Left ventricle myocardium inferior (tissue), 1 donor: ENCODE results near the gene HNRNPH3. TPM values are rescaled to one million over a fixed set of nuclear protein-coding genes. Genes with fewer than 3 reads are reported as not detected.
"Not testable (repeated sequence)": the region's sequence is repeated elsewhere in the genome, so short reads cannot be mapped to it uniquely, and the experiment has no call there.

Source experiments
- DNase-seq: peaks from one replicate; pipeline ENCODE4 v3.0.0-alpha.2; 2020
- H3K27ac ChIP-seq: fragments of 200-600 bp; replicated peaks from 2 replicates; pipeline ENCODE4 v1.8.0; 2021
- H3K27me3 ChIP-seq: fragments of 200-600 bp; 2 replicates; pipeline ENCODE4 v1.8.0; 2021; ENCODE audit warnings: low read depth
- H3K36me3 ChIP-seq: fragments of 200-600 bp; 2 replicates; pipeline ENCODE4 v1.8.0; 2021
- H3K4me1 ChIP-seq: fragments of 200-600 bp; 2 replicates; pipeline ENCODE4 v1.8.0; 2021
- H3K4me3 ChIP-seq: fragments of 200-600 bp; 2 replicates; pipeline ENCODE4 v1.8.0; 2021; ENCODE audit warnings: mild to moderate bottlenecking, moderate library complexity
- H3K9me3 ChIP-seq: fragments of 200-600 bp; replicated peaks from 2 replicates; pipeline ENCODE4 v1.8.0; 2021
- intact Hi-C: fragments of 100-400 bp; cut with micrococcal nuclease; formaldehyde crosslinking; loops from one replicate; pipeline ENCODE4 v1.11.0; 2022
- total RNA-seq: library from RNA; stranded (reverse); fragmentation: NEBNext Ultra II Directional; extraction: Animal tissue kit (Norgen Biotek cat#: 25700); gene quantifications from one replicate; pipeline ENCODE4 v1.2.1, GENCODE V29; 2021
- TF ChIP-seq, protein P1 (sequence below): fragments of 200-600 bp; IDR thresholded peaks from 2 replicates; pipeline ENCODE4 v1.8.0; 2021; ENCODE audit warnings: antibody characterized with exemption, mild to moderate bottlenecking, borderline replicate concordance
- donor health status: DM: no; HTN: yes; CAD: no; lungs with severe emphysema.

The HNRNPH3 gene
- total RNA-seq, 1 donor from 2014 or later, result 138 TPM

DNA sequence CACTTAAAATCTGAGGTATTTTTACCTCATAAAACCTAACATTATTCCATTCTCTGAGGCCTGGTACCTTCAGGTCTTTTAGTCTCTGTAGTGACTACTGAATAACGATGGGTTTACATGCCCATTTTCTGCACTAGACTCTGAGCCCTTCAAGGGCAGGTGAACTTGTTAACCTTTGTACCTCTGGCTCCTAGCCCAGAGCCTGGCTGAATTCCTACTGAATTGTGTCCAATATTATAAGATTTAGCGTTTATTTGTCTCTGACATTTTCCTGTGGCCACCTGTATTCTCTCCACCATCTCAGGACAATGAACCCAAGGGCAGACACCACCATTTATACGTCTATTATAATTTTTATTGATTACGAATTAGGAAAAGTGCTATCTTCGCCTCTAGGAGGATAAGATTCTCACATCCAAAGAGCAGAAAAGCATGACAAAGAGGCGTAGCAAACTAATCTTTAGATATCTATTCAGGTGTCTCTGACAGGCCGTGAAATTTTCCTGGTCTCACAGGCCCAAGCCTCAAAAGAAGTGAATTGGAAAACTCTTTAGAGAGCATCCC, 27.9 kb upstream of the HNRNPH3 start:
- no peak overlapping the region for H3K4me3 ChIP-seq
- H3K9me3 ChIP-seq, result no peaks in the 10 kb centered on the region
- TF ChIP-seq, protein P1, sequence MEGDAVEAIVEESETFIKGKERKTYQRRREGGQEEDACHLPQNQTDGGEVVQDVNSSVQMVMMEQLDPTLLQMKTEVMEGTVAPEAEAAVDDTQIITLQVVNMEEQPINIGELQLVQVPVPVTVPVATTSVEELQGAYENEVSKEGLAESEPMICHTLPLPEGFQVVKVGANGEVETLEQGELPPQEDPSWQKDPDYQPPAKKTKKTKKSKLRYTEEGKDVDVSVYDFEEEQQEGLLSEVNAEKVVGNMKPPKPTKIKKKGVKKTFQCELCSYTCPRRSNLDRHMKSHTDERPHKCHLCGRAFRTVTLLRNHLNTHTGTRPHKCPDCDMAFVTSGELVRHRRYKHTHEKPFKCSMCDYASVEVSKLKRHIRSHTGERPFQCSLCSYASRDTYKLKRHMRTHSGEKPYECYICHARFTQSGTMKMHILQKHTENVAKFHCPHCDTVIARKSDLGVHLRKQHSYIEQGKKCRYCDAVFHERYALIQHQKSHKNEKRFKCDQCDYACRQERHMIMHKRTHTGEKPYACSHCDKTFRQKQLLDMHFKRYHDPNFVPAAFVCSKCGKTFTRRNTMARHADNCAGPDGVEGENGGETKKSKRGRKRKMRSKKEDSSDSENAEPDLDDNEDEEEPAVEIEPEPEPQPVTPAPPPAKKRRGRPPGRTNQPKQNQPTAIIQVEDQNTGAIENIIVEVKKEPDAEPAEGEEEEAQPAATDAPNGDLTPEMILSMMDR, result no peak
- no peak for DNase-seq
- no peak overlapping the region for H3K27ac ChIP-seq
- H3K36me3 ChIP-seq, result no peaks in the 10 kb centered on the region
- intact Hi-C loops, result loop anchor here (10.0 kb wide), 1 partner anchor 89 kb away; no protein-coding TSS in a partner anchor
- peaks cover 6% of the 10 kb centered on the region for H3K4me1 ChIP-seq
- H3K27me3 ChIP-seq, result no peaks in the 10 kb centered on the region

DNA sequence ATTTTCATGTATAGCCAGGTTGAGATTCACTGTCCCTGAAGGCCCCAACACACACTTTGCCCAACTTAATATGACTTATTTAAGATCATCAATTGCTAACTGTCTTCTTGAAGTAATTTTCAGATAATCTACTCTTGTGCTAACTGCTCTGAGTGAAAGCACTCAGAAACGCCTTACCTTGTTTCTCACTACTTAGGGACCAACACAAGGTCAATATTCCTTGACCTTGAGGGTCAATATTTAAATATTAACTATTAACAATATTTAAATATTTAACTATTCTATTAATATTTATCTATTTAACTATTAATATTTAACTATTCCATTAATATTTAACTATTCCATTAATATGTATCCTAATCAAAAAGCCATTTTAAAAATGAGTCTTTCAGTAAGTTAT, 26.0 kb upstream of the HNRNPH3 start:
- no peak overlapping the region for H3K4me3 ChIP-seq
- intact Hi-C loops, result loop anchor here (10.0 kb wide), 1 partner anchor 91 kb away; no protein-coding TSS in a partner anchor
- H3K9me3 ChIP-seq, result no peaks in the 10 kb centered on the region
- no peaks in the 10 kb centered on the region for H3K27me3 ChIP-seq
- H3K36me3 ChIP-seq, result no peaks in the 10 kb centered on the region
- no peak overlapping the region for H3K27ac ChIP-seq
- TF ChIP-seq, protein P1, result no peak
- no peak for DNase-seq
- peaks cover 6% of the 10 kb centered on the region for H3K4me1 ChIP-seq

DNA sequence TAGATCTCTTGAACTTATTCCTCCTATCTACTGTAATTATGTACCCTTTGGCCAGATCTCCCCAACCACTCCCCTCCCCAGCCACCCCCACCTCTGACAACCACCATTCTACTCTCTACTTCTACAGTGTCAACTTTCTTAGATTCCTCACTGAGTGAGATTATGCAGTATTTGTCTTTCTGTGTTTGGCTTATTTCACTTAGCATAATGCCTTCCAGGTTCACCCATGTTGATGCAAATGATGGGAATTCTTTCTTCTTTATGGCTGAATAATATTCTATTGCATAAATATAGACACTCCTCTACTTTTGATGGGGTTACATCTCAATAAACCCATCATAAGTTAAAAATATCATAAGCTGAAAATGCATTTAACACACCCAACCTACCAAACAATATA, 21.3 kb upstream of the HNRNPH3 start:
- TF ChIP-seq, protein P1, result no peak
- H3K36me3 ChIP-seq, result no peaks in the 10 kb centered on the region
- no peak overlapping the region for H3K4me3 ChIP-seq
- no peak overlapping the region for H3K27ac ChIP-seq
- no peak for DNase-seq
- no peaks in the 10 kb centered on the region for H3K4me1 ChIP-seq
- H3K9me3 ChIP-seq, result no peaks in the 10 kb centered on the region
- H3K27me3 ChIP-seq, result no peaks in the 10 kb centered on the region
- intact Hi-C loops, result no loop called here

DNA sequence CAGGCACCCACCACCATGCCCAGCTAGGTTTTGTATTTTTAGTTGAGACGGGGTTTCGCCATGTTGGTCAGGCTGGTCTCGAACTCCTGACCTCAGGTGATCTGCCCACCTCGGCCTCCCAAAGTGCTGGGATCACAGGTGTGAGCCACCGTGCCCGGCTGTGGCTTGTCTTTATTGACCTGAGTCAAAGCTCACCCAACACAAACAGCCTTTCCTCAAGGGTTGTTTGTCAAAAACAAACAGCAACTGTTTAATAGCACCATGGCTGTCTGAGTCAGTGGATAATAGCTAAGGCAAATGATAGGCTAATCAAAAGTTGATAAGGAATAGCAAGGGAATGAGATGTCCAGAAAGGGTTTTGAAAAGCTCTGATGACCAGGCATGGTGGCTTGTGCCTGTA, 16.9 kb upstream of the HNRNPH3 start:
- H3K27ac ChIP-seq, H3K4me3 ChIP-seq, DNase-seq, H3K4me1 ChIP-seq, H3K36me3 ChIP-seq, H3K27me3 ChIP-seq, intact Hi-C loops: not testable (repeated sequence)
- H3K9me3 ChIP-seq, result peaks cover 20% of the 10 kb centered on the region

DNA sequence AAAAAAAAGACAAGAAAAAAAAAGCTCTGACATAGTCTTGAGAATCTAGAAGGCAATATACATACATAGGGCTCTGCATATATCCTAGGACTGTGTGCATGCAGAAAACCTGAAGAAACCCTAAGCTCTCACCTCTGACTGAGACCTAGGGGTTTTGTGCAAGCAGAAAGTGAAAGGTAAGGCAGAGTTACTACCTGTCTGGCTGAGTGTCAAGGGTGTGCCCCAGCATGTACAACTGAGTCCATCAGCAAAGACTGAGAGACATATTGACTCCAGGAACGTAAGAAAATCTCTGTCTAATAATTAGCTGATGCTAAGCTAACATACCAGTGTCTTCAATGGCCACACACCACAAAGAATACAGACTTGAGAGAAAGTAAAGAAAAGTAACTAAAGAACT, 16.3 kb upstream of the HNRNPH3 start:
- no peak for DNase-seq
- intact Hi-C loops, result no loop called here
- H3K9me3 ChIP-seq, result peaks cover 20% of the 10 kb centered on the region
- H3K4me3 ChIP-seq, result no peak overlapping the region
- no peaks in the 10 kb centered on the region for H3K4me1 ChIP-seq
- H3K27me3 ChIP-seq, result no peaks in the 10 kb centered on the region
- TF ChIP-seq, protein P1, result no peak
- H3K27ac ChIP-seq, result no peak overlapping the region
- H3K36me3 ChIP-seq, result peaks cover 6% of the 10 kb centered on the region

DNA sequence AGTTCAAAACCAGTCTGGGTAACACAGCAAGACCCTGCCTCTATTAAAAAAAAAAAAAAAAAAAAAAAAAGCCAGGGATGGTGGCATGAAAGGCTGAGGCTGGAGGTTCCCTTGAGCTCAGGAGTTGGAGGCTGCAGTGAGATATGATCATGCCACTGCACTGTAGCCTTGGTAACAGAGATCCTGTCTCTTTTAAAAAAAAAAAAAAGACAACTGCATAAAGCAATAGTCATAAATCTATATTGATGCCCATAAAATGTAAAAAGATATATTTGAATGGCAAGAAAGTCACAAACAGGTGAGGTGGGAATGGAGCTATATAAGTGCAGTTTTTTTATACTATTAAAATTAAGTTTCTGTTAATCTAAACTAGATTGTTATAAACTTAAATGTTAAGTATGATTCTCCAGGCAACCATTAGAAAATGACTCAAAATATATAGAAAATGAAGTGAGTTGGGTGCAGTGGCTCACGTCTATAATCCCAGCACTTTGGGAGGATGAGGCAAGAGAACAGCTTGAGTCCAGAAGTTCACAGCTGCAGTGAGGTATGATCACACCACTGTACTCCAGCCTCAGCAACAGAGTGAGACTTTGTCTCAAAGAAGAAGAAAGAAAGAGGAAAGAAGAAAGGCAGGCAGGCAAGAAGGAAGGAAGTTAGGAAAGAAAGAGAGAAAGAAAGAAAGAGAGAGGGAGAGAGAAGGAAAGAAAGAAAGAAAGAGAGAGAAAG, 13.4 kb upstream of the HNRNPH3 start:
- DNase-seq, result no peak
- Histone ChIP-seq H3K4me1 (no peaks in the 10 kb centered on the region), H3K9me3 (peaks cover 20% of the 10 kb centered on the region), H3K27me3 (no peaks in the 10 kb centered on the region), H3K4me3 (no peak overlapping the region), H3K27ac (no peak overlapping the region), H3K36me3 (peaks cover 6% of the 10 kb centered on the region)
- intact Hi-C loops, result no loop called here
- TF ChIP-seq, protein P1, result no peak

DNA sequence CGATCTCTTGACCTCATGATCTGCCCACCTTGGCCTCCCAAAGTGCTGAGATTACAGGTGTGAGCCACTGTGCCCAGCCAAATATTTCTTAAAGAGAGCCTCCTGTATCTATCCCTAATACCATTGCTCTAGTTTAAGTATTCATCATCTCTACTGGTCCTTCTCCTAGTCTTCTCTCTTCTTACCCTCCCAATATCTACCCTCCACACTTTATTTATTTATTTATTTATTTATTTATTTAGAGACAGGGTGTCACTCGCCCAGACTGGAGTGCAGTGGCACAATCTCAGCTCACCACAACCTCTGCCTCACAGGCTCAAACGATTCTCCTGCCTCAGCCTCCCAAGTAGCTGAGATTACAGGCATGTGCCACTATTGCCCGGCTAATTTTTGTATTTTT, 7.5 kb upstream of the HNRNPH3 start:
- H3K27me3 ChIP-seq, H3K27ac ChIP-seq, DNase-seq, H3K4me1 ChIP-seq, H3K9me3 ChIP-seq, intact Hi-C loops, H3K36me3 ChIP-seq, H3K4me3 ChIP-seq: not testable (repeated sequence)
